G401 (cell line): ENCODE results near the gene EIF2S3. TPM values are rescaled to one million over a fixed set of nuclear protein-coding genes. Genes with fewer than 3 reads are reported as not detected.

ENCODE experiments used
- DNase-seq: peaks from one replicate; pipeline ENCODE4 v3.0.0-alpha.2; 2015; ENCODE audit warnings: low spot score
- in situ Hi-C: cut with HindIII; loops from 2 replicates; pipeline ENCODE4 v1.10.0; 2016; ENCODE audit warnings: low sequenced_read_pairs, mixed read lengths
- total RNA-seq: library from RNA; depleted of rRNA; stranded (reverse); fragments of >200 nt; shearing (Covaris generic); gene quantifications from 2 replicates; pipeline ENCODE4 v1.2.3, GENCODE V29; 2014; rRNA removed

The EIF2S3 gene
- 176 and 229 TPM in 2 replicates for total RNA-seq

DNA sequence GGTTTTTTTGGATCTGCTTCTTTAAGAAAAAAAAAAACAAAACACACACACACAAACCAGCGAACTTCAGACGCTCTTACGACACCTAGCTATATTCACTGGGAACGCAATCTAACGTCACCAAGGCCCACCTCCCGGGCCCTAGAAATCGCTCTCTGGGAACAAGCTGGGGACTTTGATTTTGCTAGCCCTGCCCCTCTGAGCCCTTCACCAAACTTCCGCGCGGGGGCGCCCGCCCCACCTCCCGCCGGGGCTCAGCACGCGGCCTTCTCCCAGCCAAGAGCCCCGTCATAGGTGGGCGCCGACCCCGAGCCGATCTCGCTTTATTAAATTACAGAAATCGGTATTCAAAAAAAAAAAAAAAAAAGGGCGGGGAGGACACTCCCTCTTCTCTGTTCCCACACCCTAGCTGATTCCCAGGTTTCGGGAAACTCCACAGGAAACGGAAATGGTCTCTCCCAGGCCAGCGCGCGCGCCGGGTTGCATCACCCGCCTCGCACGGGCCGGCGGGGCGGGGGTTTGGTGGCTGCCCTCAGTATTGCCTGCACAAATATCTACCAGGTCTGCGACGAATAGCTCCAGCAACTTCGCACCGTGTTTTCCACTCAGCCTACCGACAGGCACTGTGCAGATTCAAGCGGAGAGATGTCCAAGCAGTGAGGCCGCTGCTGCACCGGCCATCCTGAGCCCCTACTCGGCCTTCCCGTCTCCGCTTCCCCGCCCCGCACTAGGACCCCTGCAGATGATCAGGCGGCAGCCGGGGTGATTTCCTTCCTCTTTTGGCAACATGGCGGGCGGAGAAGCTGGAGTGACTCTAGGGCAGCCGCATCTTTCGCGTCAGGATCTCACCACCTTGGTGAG is at the start of gene EIF2S3:
TSS of gene EIF2S3 (plus strand) at position 775 of the 861 bp plus-strand sequence. CDS start at position 788, 13 bp downstream.
- DNase-seq: peak; percentile 95
- in situ Hi-C loops: no loop called here

DNA sequence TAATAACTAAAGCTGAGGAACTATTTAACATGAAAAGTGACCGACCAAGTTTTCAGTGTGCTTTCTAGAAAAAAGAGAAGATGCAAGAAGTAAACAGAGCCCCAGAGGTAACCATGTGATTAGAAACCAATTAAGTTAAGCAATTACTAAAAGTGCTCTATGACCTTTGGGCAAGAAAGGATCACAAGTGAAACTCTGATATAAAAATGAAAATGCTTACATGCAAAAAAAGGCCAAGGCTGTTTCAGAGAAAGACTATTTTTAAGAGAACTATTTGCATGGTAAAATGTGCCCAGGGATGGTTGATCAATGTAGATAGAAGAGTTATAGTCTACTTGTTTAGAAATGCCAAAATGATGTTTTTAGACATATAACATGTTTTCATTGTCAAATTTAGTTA is 49.7 kb upstream of the EIF2S3 start:
- in situ Hi-C loops: no loop called here

DNA sequence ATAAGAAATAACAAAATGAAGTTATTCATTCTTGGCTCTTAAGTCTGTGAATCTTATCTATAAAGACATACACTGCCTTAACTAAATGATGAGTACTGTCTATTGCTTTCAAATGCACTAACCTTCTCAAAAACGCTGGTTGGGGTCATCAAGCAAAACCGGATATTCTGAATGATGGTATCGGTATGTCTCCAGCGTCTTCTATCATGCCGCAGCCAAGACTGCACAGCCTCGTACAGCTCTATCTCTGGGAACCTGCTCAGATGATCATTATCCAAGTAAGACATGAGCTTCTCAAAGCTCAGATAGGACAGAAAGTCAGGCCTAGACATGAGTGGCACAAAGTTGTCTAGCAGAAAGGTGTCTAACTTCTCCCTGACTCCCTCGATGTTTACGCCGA is 48.9 kb upstream of the EIF2S3 start:
- in situ Hi-C loops: no loop called here
- no peak for DNase-seq

More for the DNA sequence above, 49.7 kb upstream of the EIF2S3 start:
- DNase-seq: no peak

DNA sequence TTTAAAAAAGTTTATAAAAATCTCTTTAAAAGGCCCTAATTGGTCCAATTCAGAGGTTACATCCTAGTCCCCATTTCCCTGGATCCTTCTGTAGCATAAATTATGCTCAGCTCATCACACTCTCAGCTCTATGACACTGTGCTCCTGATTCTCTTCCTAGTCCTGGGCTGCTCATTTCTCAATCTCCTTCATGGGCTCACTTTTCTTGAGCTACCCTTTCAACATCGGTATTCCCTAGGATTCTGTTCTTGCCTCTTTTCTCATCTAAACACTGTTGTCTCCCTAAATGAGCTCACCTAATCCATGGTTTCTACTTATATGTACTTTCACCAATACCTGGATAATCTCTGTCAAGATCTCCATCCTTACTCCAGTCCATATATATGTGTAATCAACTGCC is 42.5 kb upstream of the EIF2S3 start:
- DNase-seq: no peak
- in situ Hi-C loops: no loop called here

DNA sequence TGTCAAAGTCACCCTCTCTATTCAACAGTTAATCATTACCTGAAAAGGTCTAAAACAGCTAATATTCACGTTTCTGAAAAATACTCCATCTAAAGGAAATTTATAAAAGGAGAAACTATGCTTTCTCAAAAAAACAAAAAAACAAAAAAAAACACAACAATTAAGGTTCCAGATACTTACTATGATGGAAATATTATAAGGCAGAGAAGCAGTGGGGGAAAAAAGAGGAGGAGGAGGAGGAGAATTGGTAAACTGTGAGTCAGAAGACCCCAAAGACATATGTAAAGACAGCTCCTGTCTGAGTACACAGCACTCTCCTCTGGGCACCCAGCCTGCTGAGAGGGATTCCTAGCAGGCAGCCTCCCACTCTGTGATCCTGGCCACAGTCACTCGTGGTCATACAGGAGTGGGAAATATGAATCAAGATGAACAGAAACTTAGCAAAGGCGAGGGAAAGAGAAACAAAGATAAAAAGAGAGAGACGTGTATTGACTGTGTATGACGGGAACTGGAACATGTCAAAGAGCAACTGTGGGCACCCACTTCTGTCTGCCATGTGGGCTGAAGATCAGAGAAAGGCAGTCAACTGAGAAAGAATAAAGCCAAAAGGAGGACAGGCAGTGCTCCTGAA is 40.3 kb upstream of the EIF2S3 start:
- no peak for DNase-seq
- in situ Hi-C loops: no loop called here

DNA sequence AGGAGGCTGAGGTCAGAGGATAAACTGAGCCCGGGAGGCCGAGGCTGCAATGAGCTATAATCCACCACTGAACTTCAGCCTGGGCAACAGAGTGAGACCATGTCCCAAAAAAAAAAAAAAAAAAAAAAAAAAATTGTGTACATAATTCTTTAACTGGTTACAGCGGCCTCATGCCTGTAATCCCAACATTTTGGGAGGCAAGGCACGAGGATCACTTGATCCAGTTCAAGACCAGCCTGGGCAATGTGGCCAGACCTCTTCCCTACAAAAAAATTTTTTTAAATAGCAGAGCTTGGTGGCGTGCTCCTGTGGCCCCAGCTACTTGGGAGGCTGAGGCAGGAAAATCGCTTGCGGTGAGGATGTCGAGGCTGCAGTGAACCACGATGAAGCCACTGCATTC is 37.1 kb upstream of the EIF2S3 start:
- no peak for DNase-seq
- in situ Hi-C loops: no loop called here

DNA sequence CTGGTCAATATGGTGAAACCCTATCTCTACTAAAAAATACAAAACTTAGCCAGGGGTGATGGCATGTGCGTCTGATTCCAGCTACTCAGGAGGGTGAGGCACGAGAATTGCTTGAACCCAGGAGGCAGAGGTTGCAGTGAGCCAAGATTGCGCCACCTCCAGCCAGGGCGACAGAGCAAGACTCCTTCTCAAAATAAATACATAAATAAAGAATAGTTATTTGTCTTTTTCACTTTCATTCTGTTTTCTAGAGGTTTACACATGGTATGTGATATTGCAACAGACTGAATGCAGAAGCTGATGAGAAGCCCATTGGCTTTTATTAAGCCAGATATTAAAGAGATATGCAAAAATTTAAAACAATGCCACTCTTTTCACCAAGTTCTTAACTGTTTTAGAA is 35.9 kb upstream of the EIF2S3 start:
- DNase-seq: no peak
- in situ Hi-C loops: no loop called here

DNA sequence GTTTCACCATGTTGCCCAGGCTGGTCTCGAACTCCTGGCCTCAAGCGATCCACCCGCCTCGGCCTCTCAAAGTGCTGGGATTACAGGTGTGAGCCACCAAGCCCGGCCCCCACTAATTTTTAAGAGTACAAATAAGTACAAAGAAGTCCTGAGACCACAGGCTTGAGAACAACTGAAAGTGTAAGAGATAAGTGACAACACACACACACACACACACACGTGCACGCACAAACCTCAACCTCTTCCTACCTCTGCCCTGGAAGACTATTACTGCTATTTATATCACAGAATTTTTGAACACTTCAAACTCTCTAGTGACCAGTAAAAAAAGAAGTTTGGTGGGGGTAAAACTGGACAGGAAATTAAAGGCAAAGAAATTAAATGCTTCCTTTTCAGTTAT is 35.3 kb upstream of the EIF2S3 start:
- in situ Hi-C loops: no loop called here
- DNase-seq: no peak

DNA sequence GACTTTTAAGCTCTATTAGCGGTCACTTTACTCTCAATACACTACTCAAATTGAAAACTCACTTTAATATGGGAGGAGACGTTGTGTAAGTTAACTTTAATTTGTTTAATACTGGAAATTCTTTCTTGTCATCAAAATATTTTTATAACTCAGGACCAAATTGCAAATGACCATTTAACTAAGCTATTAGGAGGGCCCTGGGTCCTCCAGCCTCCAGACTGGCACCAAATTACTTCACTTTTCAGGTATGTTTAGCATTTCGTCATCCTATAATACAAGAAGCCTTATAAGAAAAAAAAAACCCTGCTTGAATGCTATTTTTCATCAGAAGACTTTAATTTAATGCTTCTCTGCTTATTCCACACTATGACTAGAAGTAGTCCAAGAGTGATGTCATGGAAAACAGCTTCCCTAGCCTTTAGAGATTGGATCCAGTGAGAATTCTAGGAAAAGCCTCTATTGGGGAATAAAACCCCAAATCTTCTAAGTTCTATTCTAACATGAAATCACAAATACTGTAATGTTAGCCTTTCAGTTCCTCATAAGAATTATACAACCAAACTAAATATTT is 34.4 kb upstream of the EIF2S3 start:
- in situ Hi-C loops: no loop called here

DNA sequence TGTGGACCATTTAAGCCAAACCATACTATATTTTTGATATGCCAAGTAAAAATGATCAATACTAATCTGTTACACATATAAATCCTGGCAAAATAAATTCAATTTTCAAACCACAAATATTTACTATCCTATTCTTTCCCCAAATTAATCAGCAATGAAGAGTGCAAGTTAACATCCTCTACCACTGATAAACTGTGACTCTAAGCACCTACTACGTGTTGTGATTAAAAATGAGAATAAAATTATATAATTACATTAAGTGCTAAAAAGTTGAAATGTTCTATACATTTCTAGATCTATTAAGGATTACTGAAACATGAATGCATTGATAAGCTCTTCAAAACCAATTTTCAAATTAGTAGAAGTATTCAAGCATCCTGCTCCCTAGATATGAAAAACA is 31.2 kb upstream of the EIF2S3 start:
- in situ Hi-C loops: no loop called here
- DNase-seq: no peak

More for the DNA sequence above, 34.4 kb upstream of the EIF2S3 start:
- no peak for DNase-seq

DNA sequence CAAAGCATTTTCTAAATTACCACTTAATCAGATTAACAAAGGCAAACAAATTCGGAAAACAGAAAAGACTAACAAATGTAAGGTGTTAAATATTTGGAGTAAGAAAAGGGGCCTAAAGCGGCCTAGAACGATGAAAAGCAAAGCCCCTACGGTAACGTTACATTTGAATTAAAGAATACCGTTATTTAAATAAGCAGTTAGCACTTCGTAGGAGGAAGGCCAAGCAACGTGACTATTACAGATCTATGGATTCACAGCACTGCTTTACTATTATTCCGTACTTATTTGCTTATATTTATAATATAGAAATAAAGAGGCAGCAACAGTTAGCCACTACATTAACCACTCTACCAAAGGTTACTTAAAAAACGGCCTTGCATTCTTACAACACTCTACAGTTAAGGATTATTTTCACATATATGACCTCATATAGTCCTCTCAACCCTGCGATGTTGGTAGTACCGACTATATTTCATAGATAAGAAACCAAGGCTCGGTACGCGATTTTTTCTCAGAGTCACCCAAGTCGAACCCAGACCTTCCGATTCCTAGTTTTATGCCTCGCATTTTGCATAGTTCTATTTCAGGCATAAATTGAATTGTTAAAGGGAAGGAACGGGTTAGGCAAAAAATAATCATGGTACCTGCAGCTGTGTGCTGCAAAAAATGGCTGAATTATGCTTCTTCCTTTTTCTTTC is 30.6 kb upstream of the EIF2S3 start:
- in situ Hi-C loops: no loop called here
- peak; percentile 28 for DNase-seq

DNA sequence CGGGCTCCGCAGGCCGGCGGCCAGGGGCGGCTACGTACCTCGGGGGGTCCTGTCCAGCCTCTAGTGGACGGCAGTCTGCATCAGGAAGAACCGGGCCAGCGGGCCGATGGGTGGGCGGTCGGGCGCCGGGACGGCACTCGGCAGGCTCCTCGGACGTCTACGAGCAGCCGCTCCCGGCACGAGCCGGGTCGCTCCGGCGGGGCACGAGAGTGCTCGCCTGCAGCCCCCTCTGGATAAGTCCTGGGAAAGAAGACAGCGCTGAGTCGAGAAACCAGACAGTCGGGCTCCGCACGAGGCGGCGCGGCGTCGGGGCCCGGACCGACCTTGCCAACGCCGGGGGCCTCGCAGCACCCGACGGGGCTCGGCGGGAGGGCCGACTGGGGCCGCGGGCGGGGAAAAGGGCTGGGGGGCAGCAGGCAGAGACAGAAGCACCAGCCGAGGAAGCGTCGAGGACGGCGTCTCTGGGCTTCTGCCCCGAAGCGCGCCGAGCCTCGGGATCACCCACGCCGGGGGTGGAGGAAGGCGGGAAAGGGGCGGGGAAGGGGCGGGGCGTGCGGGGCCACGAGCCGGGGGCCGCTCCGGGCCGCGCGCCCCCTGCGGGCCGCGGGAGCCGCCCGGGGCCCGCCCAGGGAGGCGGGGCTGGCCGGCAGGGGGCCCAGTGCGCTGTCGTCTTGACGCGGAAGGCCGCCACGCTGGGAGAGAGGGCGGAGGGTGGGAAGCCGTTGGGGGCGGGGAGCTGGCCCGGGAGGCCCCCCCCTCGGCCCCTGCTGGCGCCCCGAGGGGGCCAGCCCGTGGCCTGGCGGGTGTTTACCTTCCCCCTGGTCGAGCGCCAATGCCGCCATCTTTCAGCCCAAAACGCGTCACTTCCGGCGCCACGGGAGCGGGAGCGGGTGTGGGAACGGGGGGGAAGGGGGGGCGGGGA is 29.7 kb upstream of the EIF2S3 start:
- in situ Hi-C loops: no loop called here
- peak; percentile 69 for DNase-seq

DNA sequence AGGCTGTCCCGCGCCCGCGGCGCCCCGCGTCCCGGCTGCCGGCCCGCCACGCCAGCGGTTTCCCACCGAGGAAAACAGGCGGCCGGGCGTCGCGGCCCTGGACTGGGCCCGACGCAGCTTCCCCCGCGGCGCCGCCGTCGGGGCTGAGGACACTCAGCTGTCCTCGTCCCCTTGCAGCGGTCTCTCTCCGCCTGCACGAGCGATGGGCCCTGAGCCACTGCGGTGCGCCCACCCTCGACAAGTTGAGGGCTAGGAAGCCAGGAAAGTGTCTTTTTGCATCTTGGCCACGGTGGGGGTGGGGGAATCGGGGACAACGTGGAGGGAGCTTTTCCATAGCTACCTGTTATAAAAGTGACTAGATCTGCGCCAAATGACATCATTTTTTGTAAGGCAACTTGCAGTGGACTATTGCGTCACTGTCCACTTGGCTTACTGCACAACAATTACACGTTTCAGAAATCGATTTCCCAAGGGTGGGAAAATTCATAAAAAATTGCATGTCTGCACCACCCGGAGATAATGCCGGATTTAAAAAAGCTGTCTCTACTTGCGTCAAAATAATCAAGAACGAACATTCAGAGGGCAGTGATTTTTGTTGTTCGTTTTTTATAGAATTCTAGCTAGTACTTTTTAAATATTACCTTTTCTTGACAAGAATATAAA is 28.9 kb upstream of the EIF2S3 start:
- in situ Hi-C loops: no loop called here
- DNase-seq: peak; percentile 51

DNA sequence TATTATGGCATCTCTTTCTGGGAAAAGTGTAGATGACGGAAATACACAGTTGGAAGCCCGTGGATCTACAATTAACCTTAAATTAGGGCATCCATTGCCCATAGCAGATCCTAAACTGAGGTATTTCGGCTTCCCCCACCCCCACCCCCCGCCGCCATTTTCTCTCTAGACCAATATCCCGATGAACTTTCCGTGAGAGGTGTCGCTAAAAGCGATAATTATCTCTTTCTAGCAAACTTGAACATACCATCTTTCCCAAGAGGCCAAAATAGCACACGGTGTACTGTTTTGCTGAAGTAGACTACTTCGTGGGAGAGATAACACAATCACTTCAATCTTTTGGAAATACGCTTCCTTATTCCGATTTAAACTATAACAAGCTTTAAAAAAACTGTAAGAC is 28.3 kb upstream of the EIF2S3 start:
- peak; percentile 23 for DNase-seq
- in situ Hi-C loops: no loop called here

DNA sequence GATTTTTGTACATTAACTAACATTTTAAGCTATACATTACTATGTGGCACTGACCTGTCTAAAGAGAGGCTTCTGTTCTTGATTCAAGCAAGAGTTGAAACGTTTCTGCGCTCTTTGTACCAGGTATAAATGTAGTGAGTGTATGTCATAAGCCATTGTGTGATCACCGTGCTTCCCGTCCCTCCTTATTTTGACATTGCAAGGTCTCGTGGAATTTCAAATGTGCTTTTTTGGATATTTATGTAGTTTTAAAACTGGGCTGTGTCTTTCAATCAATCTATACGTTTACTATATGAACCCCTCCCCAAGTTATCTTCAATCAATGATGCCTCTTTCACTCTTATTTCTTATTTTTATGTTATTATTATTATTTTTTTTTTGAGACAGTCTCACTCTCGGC is 27.7 kb upstream of the EIF2S3 start, which contains the start of gene KLHL15:
TSS of gene KLHL15 (minus strand) at position 101 of the 400 bp plus-strand sequence. CDS start 20,493 bp downstream, outside the sequence.
- no peak for DNase-seq
- in situ Hi-C loops: no loop called here

DNA sequence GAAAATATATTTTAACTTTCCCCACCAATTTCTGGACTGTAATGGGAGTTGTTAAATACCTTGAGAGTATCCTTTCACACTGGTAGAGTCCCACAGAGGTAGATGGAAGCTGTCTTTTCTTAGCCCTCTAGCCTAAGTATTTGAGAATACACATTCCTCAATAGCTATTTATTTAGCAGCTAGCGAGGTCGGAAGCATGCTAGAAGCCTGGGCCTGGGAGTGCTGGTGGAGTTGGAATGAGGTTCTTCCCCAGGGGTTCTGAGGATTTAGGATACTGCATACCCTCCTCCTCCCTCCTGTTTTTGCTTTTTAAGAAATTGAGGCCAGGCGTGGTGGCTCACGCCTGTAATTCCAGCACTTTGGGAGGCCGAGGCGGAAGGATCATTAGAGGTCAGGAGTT is 26.8 kb upstream of the EIF2S3 start:
- no peak for DNase-seq
- in situ Hi-C loops: no loop called here

DNA sequence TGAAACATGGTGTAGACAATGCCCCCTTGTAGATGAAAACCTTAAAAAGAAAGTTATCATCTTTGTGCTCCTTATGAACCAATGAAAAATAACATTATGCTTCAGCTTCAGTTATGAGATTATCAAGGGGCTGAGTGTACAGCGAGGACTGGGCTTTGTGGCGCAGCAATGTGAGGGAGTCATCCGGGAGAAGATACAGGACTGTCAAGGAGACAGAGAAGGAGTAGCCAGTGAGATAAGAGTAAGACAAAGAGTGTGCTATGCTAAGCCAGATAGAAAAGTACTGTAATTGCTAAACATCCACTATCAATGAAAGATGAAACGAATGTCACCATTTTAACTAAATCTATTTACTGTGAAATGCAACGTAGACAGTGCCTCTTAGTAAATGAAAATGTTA is 24.2 kb upstream of the EIF2S3 start:
- in situ Hi-C loops: no loop called here

DNA sequence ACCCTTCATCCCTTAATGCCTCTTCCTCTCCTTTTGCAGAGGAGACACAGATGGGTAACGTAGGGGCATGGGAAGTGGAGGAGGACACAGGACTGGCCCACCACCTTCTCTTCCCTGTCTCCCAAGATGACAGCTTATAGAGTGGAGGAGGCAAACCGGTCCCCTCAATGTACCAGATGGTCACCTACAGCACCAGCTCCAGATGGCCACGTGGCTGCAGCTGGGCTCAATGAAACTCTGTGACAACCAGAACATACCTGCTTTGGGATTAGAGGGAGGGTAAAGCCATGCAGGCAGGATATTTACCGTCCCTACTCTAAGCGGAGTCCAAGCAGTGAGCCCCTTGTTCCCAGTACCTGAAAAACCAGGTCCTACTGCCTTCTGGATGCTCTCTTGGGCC is 20.3 kb upstream of the EIF2S3 start:
- DNase-seq: no peak
- in situ Hi-C loops: no loop called here

More for the DNA sequence above, 24.2 kb upstream of the EIF2S3 start:
- DNase-seq: no peak
